Kidney (tissue), 14 donors: ENCODE measurements around the gene PDE4C. TPM values are rescaled to one million over a fixed set of nuclear protein-coding genes. Genes with fewer than 3 reads are reported as not detected.

Source experiments
- DNase-seq, 5 donors: peaks; one replicate each; pipeline ENCODE4 v3.0.0-alpha.2; 2013 to 2020
- FAIRE-seq: peaks from 2 replicates; lab custom pipeline; 2012; peaks lifted over from hg19 to GRCh38; lab: Jason Lieb, UNC
- H3K27ac ChIP-seq, 2 donors: one replicate each; pipeline ENCODE4 v1.7.0; 2013; ENCODE audit warnings: low read depth in 2 of 2, low read length in 2 of 2, inconsistent platforms in 1 of 2
- H3K27me3 ChIP-seq: one replicate; pipeline ENCODE4 v1.7.1; 2013; ENCODE audit warnings: low read length, inconsistent platforms; ENCODE audit not compliant: control insufficient read depth, insufficient read depth
- H3K36me3 ChIP-seq, 3 donors: one replicate each; pipeline versions ENCODE4 v1.7.0 to v1.7.1; 2013; ENCODE audit warnings: low read length in 3 of 3, control low read depth in 1 of 3, inconsistent platforms in 1 of 3; ENCODE audit not compliant: insufficient read depth in 3 of 3, control insufficient read depth in 2 of 3
- H3K4me1 ChIP-seq, 3 donors: one replicate each; pipeline versions ENCODE4 v1.7.0 to v1.7.1; 2013; ENCODE audit warnings: low read length in 3 of 3, inconsistent platforms in 1 of 3, low read depth in 1 of 3; ENCODE audit not compliant: control insufficient read depth in 2 of 3, insufficient read depth in 2 of 3
- H3K4me3 ChIP-seq, 3 donors: one replicate each; pipeline versions ENCODE4 v1.7.0 to v1.8.1; 2013; ENCODE audit warnings: low read length in 3 of 3, control low read depth in 1 of 3, inconsistent platforms in 1 of 3
- H3K9ac ChIP-seq, 3 donors: one replicate each; pipeline versions ENCODE4 v1.7.0 to v1.7.1; 2013; ENCODE audit warnings: low read length in 3 of 3, control low read depth in 1 of 3, inconsistent platforms in 1 of 3
- H3K9me3 ChIP-seq, 3 donors: one replicate each; pipeline versions ENCODE4 v1.7.0 to v1.7.1; 2013; ENCODE audit warnings: low read length in 3 of 3, control low read depth in 1 of 3, inconsistent platforms in 1 of 3; ENCODE audit not compliant: control insufficient read depth in 2 of 3, insufficient read depth in 1 of 3
- CTCF ChIP-seq: IDR thresholded peaks from 3 replicates; pipeline ENCODE4 v1.5.1; 2012; ENCODE audit warnings: mild to moderate bottlenecking, moderate library complexity, borderline replicate concordance; ENCODE audit not compliant: insufficient read depth; ENCODE audit errors: extremely low read depth
- intact Hi-C: fragments of 100-400 bp; cut with DNase I; formaldehyde crosslinking; loops from one replicate; pipeline ENCODE4 v1.11.1; 2022
- polyA plus RNA-seq: library from polyadenylated mRNA; stranded (reverse); fragments of 350-450 nt; fragmentation: Illumina TruSeq; extraction: RNeasy Lipid Tissue Mini Kit (QIAGEN cat#74804); gene quantifications from one replicate; pipeline ENCODE4 v1.2.3, GENCODE V29; 2014; ENCODE audit warnings: low read depth, low replicate concordance; ENCODE audit not compliant: insufficient read depth
- total RNA-seq: library from RNA; stranded (reverse); fragmentation: NEBNext Ultra II Directional; extraction: Animal tissue kit (Norgen Biotek cat#: 25700); gene quantifications from one replicate; pipeline ENCODE4 v1.2.1, GENCODE V29; 2021
- donor health status: control.
- donor health status: control.
- donor health status: control.
- donor health status: control.
- donor health status: control.
- donor health status: DM: yes; HTN: yes; CAD: no.
- donor health status: Normal renal cell carcinoma (clear cell type).

Gene PDE4C
- total and polyA plus RNA-seq, 2 donors from 2014 or later = 2.0 TPM; not detected in 1

DNA sequence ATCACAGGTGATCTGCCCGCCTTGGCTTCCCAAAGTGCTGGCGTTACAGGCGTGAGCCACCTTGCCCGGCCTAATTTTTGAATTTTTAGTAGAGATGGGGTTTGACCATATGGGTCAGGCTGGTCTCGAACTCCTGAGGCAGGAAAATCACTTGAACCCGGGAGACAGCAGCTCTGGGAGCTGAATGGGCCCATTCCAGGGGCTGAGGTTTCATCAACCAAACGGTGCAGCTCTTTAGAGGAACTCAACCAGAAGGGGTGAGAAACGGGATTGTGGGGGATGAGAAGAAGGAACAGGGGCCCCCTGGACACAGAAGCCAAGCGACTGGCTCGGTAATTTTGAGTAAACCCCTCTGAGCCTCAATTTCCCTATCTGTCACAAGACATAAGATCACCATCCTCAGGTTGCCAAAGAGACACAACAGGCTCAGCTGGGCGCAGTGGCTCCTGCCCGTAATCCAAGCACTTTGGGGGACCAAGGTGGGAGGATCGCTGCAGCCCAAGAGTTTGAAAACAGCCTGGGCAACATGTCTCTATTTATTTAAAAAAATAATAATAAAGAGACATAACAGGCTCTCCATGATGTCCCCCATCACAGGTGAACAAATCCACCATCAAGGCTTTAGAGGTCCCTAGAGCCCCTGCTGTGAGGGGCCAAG lies 47.5 kb upstream of the PDE4C start:
- intact Hi-C loops = loop anchor here (10.0 kb wide), 1 partner anchor 131 kb away; no protein-coding TSS in a partner anchor
- no peak overlapping the region for H3K4me3 ChIP-seq
- FAIRE-seq = no peak
- no peak for TF ChIP-seq CTCF
- no peak overlapping the region for H3K9ac ChIP-seq
- no peak for DNase-seq
- H3K27me3 ChIP-seq = no peaks in the 10 kb centered on the region
- H3K27ac ChIP-seq = peak overlapping the region; percentile 83 to 87
- H3K36me3 ChIP-seq = peaks cover 3 to 9% (median 7%) of the 10 kb centered on the region in 3 donors
- H3K9me3 ChIP-seq = no peaks in the 10 kb centered on the region
- peaks cover 0 to 28% (median 23%) of the 10 kb centered on the region in 3 donors for H3K4me1 ChIP-seq

GRCh38 chr19:18271433-18271841 lies 45.2 kb upstream of the PDE4C start:
- H3K27ac ChIP-seq = no peak overlapping the region
- intact Hi-C loops = loop anchor here (10.0 kb wide), 1 partner anchor 133 kb away; no protein-coding TSS in a partner anchor
- no peaks in the 10 kb centered on the region for H3K9me3 ChIP-seq
- peaks cover 0 to 16% (median 15%) of the 10 kb centered on the region in 3 donors for H3K4me1 ChIP-seq
- DNase-seq = no peak
- no peaks in the 10 kb centered on the region for H3K27me3 ChIP-seq
- peaks cover 2 to 7% (median 3%) of the 10 kb centered on the region in 3 donors for H3K36me3 ChIP-seq
- H3K9ac ChIP-seq = no peak overlapping the region
- no peak overlapping the region for H3K4me3 ChIP-seq
- FAIRE-seq = no peak
- no peak for TF ChIP-seq CTCF

GRCh38 chr19:18270326-18270725 lies 44.1 kb upstream of the PDE4C start:
- H3K36me3 ChIP-seq = peaks cover 3 to 13% (median 4%) of the 10 kb centered on the region in 3 donors
- H3K4me1 ChIP-seq = peaks cover 0 to 10% (median 10%) of the 10 kb centered on the region in 3 donors
- H3K27me3 ChIP-seq = no peaks in the 10 kb centered on the region
- intact Hi-C loops = loop anchor here (10.0 kb wide), 1 partner anchor 134 kb away; no protein-coding TSS in a partner anchor
- no peaks in the 10 kb centered on the region for H3K9me3 ChIP-seq
- no peak overlapping the region for H3K27ac ChIP-seq
- TF ChIP-seq CTCF = no peak
- H3K4me3 ChIP-seq = no peak overlapping the region
- no peak overlapping the region for H3K9ac ChIP-seq
- DNase-seq (no peak), FAIRE-seq (no peak)
